A673 (cell line): ENCODE measurements around the gene GABRA5.

Experiments
- EZH2 ChIP-seq: fragments of 200-600 bp; sonication (generic); IDR thresholded peaks from 2 replicates; pipeline ENCODE4 v1.6.1; 2017; ENCODE audit warnings: borderline replicate concordance, low read depth, mild to moderate bottlenecking, mixed read lengths, antibody characterized with exemption, low read length; ENCODE audit not compliant: poor library complexity, severe bottlenecking
- TF ChIP-seq, protein P1 (sequence below): fragments of 300-800, 200-600 bp; sonication (generic); conservative IDR thresholded peaks from 2 replicates; pipeline ENCODE4 v1.5.1; 2017; ENCODE audit warnings: low read depth, mild to moderate bottlenecking, antibody characterized with exemption, low read length, moderate library complexity, mixed read lengths

DNA sequence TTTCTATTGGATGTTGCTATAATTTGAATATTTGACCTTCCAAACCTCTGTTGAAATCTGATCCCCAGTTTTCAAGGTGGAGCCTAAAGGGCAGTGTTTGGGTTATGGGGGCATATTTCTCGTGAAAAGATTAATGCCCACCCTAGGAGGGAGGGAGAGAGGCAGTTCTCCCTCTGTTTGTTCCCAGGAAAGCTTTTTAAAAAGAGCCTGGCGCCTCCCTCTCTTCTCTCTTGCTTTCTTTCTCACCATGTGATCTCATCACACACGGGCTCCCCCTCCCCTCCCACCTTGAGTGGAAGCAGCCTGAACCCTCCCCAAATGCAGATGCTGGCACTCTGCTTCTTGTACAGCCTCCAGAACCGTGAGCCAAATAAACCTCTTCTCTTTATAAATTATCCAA, 12.4 kb upstream of the GABRA5 start:
- TF ChIP-seq EZH2 = no peak
- TF ChIP-seq, protein P1, sequence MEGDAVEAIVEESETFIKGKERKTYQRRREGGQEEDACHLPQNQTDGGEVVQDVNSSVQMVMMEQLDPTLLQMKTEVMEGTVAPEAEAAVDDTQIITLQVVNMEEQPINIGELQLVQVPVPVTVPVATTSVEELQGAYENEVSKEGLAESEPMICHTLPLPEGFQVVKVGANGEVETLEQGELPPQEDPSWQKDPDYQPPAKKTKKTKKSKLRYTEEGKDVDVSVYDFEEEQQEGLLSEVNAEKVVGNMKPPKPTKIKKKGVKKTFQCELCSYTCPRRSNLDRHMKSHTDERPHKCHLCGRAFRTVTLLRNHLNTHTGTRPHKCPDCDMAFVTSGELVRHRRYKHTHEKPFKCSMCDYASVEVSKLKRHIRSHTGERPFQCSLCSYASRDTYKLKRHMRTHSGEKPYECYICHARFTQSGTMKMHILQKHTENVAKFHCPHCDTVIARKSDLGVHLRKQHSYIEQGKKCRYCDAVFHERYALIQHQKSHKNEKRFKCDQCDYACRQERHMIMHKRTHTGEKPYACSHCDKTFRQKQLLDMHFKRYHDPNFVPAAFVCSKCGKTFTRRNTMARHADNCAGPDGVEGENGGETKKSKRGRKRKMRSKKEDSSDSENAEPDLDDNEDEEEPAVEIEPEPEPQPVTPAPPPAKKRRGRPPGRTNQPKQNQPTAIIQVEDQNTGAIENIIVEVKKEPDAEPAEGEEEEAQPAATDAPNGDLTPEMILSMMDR = no peak
